ENCODE data around the gene SAMD7. TPM values are rescaled to one million over a fixed set of nuclear protein-coding genes. Genes with fewer than 3 reads are reported as not detected.

SAMD7 gene
- total RNA-seq, 1 experiment from 2014 or later = not detected

DNA sequence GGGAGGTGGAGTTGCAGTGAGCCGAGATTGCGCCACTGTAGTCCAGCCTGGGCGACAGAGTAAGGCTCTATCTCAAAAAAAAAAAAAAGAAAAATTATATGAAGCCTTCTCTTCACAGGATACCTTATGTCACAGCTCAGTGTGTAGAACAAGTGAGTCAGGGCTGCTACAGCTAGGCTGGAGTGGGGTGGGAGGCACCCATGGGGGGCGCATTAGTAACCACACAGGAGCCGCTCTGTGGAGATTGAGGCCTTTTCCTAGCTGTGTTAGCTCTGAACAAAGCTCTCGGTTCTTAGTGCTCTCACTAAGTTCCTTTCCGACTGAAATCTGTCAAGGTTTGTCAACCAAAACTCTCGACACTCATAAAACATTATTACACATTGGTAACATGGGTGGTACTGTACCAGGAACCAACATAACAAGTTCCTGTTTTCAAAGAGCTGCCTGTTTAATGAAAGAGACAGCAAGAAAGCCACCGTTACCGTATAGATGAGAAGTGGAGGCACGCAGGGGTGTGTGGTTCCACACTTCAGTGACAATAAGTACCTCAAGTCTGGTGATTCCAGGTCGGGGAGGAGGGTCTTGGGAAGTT, 46.1 kb upstream of the SAMD7 start:
- Mint-ChIP-seq H3K4me3 (ENCODE audit: unreplicated experiment) (no peak overlapping the region), H3K9me3 (ENCODE audit: unreplicated experiment) (no peaks in the 10 kb centered on the region), H3K36me3 (ENCODE audit: insufficient read depth, unreplicated experiment) (peaks cover 2% of the 10 kb centered on the region), H3K27me3 (ENCODE audit: insufficient read depth, unreplicated experiment) (no peaks in the 10 kb centered on the region), H3K27ac (ENCODE audit: low read depth, unreplicated experiment) (no peak overlapping the region), H3K4me1 (ENCODE audit: insufficient read depth, unreplicated experiment) (no peaks in the 10 kb centered on the region)
- intact Hi-C loops (cut with micrococcal nuclease) = no loop called here
- TF ChIP-seq, protein P1, sequence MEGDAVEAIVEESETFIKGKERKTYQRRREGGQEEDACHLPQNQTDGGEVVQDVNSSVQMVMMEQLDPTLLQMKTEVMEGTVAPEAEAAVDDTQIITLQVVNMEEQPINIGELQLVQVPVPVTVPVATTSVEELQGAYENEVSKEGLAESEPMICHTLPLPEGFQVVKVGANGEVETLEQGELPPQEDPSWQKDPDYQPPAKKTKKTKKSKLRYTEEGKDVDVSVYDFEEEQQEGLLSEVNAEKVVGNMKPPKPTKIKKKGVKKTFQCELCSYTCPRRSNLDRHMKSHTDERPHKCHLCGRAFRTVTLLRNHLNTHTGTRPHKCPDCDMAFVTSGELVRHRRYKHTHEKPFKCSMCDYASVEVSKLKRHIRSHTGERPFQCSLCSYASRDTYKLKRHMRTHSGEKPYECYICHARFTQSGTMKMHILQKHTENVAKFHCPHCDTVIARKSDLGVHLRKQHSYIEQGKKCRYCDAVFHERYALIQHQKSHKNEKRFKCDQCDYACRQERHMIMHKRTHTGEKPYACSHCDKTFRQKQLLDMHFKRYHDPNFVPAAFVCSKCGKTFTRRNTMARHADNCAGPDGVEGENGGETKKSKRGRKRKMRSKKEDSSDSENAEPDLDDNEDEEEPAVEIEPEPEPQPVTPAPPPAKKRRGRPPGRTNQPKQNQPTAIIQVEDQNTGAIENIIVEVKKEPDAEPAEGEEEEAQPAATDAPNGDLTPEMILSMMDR (IDR thresholded peaks at IDR 0.05; ENCODE audit: unreplicated experiment) = no peak
- no peak for DNase-seq (ENCODE audit: unreplicated experiment)
- BruUV-seq (replicated peaks) = no TSS peak
- CTCF ChIA-PET = interaction anchor here (0.6 to 1.9 kb wide), 6 partner anchors 14 to 711 kb away, joined by 3 to 6 read pairs (median 3); partner anchors contain the start of gene SEC62
- POLR2A ChIA-PET = no interaction called here

DNA sequence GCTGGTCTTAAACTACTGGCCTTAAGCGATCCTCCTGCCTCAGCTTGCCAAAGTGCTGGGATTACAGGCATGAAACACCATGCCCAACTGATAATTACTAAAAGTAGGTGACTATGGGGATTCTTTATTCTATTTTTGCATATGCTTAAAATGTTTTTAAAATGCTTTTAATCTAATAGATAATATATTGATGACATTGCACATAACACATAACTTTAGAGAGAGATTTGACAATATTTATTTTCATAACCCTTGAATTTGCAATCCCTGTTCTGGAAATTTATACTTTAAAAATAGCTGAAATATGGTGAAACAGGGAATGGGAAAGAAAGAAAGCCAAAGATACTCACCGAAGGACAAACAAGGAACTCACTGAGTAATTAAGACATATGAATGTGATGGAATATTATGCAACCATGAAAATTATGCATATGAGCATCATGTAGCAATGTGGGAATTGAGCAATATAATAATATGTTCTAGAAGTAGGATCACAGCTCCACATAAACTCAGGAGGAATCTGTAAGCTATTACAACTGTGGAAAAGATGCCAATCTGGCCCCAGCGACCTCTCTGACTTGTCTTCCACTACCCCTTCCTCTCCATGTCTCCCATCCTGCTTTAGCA, 43.7 kb upstream of the SAMD7 start:
- H3K4me3 Mint-ChIP-seq (ENCODE audit: unreplicated experiment) = no peak overlapping the region
- H3K9me3 Mint-ChIP-seq (ENCODE audit: unreplicated experiment) = no peaks in the 10 kb centered on the region
- TF ChIP-seq, protein P1 (IDR thresholded peaks at IDR 0.05; ENCODE audit: unreplicated experiment) = no peak
- BruUV-seq (replicated peaks) = no TSS peak
- intact Hi-C loops (cut with micrococcal nuclease) = no loop called here
- no peaks in the 10 kb centered on the region for H3K27me3 Mint-ChIP-seq (ENCODE audit: insufficient read depth, unreplicated experiment)
- no peak for DNase-seq (ENCODE audit: unreplicated experiment)
- H3K27ac Mint-ChIP-seq (ENCODE audit: low read depth, unreplicated experiment) = no peak overlapping the region
- H3K4me1 Mint-ChIP-seq (ENCODE audit: insufficient read depth, unreplicated experiment) = peaks cover 7% of the 10 kb centered on the region
- ChIA-PET CTCF (interaction anchor here (0.6 to 1.1 kb wide), 5 partner anchors 11 to 543 kb away, joined by 3 to 8 read pairs (median 4); no protein-coding TSS in a partner anchor), POLR2A (no interaction called here)
- H3K36me3 Mint-ChIP-seq (ENCODE audit: insufficient read depth, unreplicated experiment) = peaks cover 5% of the 10 kb centered on the region

DNA sequence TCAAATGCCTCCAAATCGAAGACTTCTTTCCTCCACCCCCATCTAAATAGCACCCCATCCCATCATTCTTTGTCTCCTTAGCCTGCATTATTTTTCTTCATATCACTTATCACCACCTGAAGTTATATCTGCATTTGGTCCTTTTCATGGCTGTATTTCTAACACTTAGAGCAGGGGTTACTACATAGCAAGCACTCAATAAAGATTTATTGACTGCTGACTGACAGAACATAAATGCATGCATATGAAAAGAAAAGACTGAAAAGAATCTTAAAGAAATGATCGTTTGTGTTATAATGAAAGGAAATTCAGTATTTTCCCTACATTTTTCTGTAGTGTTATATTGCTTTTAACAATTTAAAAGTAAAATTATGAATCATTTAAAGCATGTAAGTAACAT, 43.0 kb upstream of the SAMD7 start:
- Mint-ChIP-seq H3K27me3 (ENCODE audit: insufficient read depth, unreplicated experiment) (no peaks in the 10 kb centered on the region), H3K36me3 (ENCODE audit: insufficient read depth, unreplicated experiment) (peaks cover 5% of the 10 kb centered on the region), H3K4me3 (ENCODE audit: unreplicated experiment) (no peak overlapping the region), H3K4me1 (ENCODE audit: insufficient read depth, unreplicated experiment) (peaks cover 7% of the 10 kb centered on the region), H3K27ac (ENCODE audit: low read depth, unreplicated experiment) (no peak overlapping the region), H3K9me3 (ENCODE audit: unreplicated experiment) (no peaks in the 10 kb centered on the region)
- CTCF ChIA-PET = interaction anchor here (0.5 to 1.0 kb wide), 4 partner anchors 12 to 542 kb away, joined by 4 to 5 read pairs (median 4); no protein-coding TSS in a partner anchor
- TF ChIP-seq, protein P1 (IDR thresholded peaks at IDR 0.05; ENCODE audit: unreplicated experiment) = no peak
- POLR2A ChIA-PET = no interaction called here
- intact Hi-C loops (cut with micrococcal nuclease) = no loop called here
- DNase-seq (ENCODE audit: unreplicated experiment) = no peak
- no TSS peak for BruUV-seq (replicated peaks)

DNA sequence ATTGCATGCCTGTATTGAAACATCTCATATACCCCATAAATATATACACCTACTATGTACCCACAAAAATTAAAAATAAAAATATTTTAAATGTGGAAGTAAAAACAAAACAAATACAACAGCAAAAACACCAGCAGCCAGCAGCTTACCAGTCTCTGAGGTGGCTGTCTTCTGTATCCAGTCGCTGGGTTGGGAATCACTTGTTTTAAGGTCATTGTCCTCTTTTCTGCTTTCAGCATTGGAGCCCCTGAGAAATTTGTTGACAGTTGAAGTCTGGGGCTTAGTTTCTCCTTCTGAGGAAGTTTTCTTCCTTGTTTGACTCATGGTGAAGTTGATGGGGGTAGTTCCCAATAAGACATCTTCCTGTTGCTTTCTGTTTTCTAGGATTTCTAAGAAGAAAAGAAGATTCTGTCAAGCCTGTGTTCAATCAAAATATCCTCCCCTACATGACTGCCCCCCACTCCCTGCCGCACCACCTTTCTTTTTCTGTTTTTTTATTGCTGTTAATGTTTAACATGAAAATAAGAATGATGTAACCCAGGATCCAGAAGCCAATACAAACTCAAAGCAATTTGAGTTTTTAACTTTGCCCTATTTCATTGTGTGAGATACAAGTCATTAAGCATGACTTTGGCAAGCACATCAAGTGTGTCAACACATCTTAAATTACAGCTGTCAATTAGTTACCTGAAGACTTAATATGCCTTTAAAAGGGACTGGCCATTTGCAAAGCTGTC, 41.7 kb upstream of the SAMD7 start, which contains the start of gene LRRC31:
Gene LRRC31 (minus strand): TSS at position 452 of the 737 bp plus-strand sequence. CDS start 128 bp downstream, at position 324.
- Mint-ChIP-seq H3K9me3 (ENCODE audit: unreplicated experiment) (no peaks in the 10 kb centered on the region), H3K4me3 (ENCODE audit: unreplicated experiment) (no peak within 1 kb of the TSS), H3K27ac (ENCODE audit: low read depth, unreplicated experiment) (no peak within 1 kb of the TSS), H3K4me1 (ENCODE audit: insufficient read depth, unreplicated experiment) (peaks cover 7% of the 10 kb centered on the region), H3K27me3 (ENCODE audit: insufficient read depth, unreplicated experiment) (no peaks in the 10 kb centered on the region), H3K36me3 (ENCODE audit: insufficient read depth, unreplicated experiment) (peaks cover 5% of the 10 kb centered on the region)
- TF ChIP-seq, protein P1 (IDR thresholded peaks at IDR 0.05; ENCODE audit: unreplicated experiment) = no peak
- POLR2A ChIA-PET = no interaction called here
- BruUV-seq (replicated peaks) = no TSS peak
- intact Hi-C loops (cut with micrococcal nuclease) = loop anchor here (5.0 kb wide), 1 partner anchor 313 kb away; the partner anchor contains the start of gene PHC3
- CTCF ChIA-PET = no interaction called here
- no peak for DNase-seq (ENCODE audit: unreplicated experiment)

Data from MCF 10A (cell line).